ENCODE data around the gene PPM1H. TPM values are rescaled to one million over a fixed set of nuclear protein-coding genes. Genes with fewer than 3 reads are reported as not detected.

The PPM1H gene
- total and polyA plus RNA-seq, 2 of the 8 experiments (the other 6 are each of a cell fraction or from before 2014, with no cell fraction given) = 16.4 to 36.1 TPM

DNA sequence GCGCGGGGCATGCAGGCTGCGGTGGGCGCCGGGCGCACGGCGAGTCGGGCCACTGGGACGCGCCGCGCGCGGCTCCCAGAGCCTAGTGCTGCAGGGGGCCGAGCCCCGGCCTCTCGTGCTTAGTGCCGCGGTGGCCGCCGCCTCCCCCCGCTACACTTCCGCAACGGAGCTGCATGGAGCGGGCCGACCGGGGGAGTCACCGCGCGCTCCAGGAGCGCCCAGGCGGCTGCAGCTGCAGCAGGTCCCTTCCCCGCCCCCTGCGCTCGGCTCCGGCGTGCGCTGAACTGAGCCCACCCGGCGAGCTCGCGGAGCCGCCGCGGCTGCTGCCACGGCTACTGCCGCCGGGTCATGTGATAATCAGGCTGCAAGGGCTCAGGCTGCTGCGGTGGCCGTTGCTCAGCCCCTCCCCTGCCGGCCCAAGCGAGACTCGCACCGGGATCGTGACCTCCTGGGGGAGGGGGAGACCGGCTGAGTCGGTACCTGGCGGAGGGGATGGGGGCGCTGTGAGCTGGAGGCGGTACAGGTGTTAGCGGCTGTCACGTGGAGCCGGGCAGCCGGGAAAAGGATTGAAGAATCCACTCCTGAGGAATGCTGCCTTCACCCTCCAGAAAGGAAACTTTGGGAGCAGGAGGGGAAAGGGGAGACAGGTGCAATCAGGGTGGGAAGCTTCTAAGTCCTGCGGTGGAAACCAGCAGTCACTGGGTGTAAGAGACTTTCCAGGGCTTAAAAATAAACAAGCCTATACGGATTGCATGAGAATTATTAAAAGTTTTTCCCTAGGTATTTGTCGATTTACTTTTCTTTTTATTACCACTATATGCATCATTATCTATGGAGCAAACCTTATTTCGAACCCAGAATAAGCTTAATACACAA lies at the start of gene PPM1H (continued):
- TF ChIP-seq TAF7 (optimal IDR thresholded peaks at IDR 0.05; ENCODE audit: borderline replicate concordance, low read depth, low read length) = no peak
- peak; percentile 44 for TF ChIP-seq TBP (IDR thresholded peaks at IDR 0.05; ENCODE audit: low read depth, low read length)
- TF ChIP-seq EZH2 (IDR thresholded peaks at IDR 0.05; ENCODE audit: low read depth, low read length, severe bottlenecking) = no peak
- TF ChIP-seq CEBPB (IDR thresholded peaks at IDR 0.05; ENCODE audit: low read depth, low read length) = no peak
- peak; percentile 62 for TF ChIP-seq TEAD4 (IDR thresholded peaks at IDR 0.05; ENCODE audit: low read depth, low read length)
- no peak for TF ChIP-seq SP2 (IDR thresholded peaks at IDR 0.05; ENCODE audit: low read length)
- no peak for TF ChIP-seq NANOG (IDR thresholded peaks at IDR 0.05; ENCODE audit: insufficient read depth, low read depth, low read length, poor library complexity, severe bottlenecking)
- TF ChIP-seq RAD21 (IDR thresholded peaks at IDR 0.05 in 1 of 2, conservative IDR thresholded peaks at IDR 0.05 in 1 of 2; ENCODE audit: low read depth in 2 of 2, low read length in 2 of 2) = peak; percentile 69 to 73
- TF ChIP-seq SP1 (IDR thresholded peaks at IDR 0.05; ENCODE audit: low read depth, low read length) = peak; percentile 34; the same call in 1 of the 2 replicates
- no peak for TF ChIP-seq JUN (IDR thresholded peaks at IDR 0.05; ENCODE audit: low read depth, low read length)
- no peak for TF ChIP-seq RNF2 (IDR thresholded peaks at IDR 0.05; ENCODE audit: borderline replicate concordance, low read depth, low read length, missing control alignments, poor library complexity, severe bottlenecking)
- no peak for TF ChIP-seq ZNF274 (IDR thresholded peaks at IDR 0.05; ENCODE audit: borderline replicate concordance, extremely low read depth, low read length)
- TF ChIP-seq PHF8 (conservative IDR thresholded peaks at IDR 0.05; ENCODE audit: low read depth, low read length) = peak; percentile 78
- 0 out of 2 replicates have a peak, but pooled peaks have one; percentile 61 for TF ChIP-seq YY1 (IDR thresholded peaks at IDR 0.05; ENCODE audit: low read depth, low read length)
- TF ChIP-seq CHD2 (IDR thresholded peaks at IDR 0.05; ENCODE audit: low read length) = peak; percentile 59; the same call in 1 of the 2 replicates
- TF ChIP-seq, protein P1, sequence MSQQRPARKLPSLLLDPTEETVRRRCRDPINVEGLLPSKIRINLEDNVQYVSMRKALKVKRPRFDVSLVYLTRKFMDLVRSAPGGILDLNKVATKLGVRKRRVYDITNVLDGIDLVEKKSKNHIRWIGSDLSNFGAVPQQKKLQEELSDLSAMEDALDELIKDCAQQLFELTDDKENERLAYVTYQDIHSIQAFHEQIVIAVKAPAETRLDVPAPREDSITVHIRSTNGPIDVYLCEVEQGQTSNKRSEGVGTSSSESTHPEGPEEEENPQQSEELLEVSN (IDR thresholded peaks at IDR 0.05) = peak; percentile 90
- TF ChIP-seq SIN3A (conservative IDR thresholded peaks at IDR 0.05 in 1 of 2, IDR thresholded peaks at IDR 0.05 in 1 of 2; ENCODE audit: low read depth in 1 of 2, low read length in 2 of 2) = peak in 1 of 2 experiments; percentile 86; a peak in 2 of 4 replicates
- no peak for TF ChIP-seq MAFK (IDR thresholded peaks at IDR 0.05; ENCODE audit: low read depth, low read length)
- TF ChIP-seq RXRA (IDR thresholded peaks at IDR 0.05; ENCODE audit: insufficient read depth, low read depth, low read length) = no peak
- TF ChIP-seq SRF (IDR thresholded peaks at IDR 0.05; ENCODE audit: low read depth, low read length) = no peak
- no peak for TF ChIP-seq RFX5 (IDR thresholded peaks at IDR 0.05; ENCODE audit: borderline replicate concordance, low read depth, low read length)
- TF ChIP-seq, protein P2, sequence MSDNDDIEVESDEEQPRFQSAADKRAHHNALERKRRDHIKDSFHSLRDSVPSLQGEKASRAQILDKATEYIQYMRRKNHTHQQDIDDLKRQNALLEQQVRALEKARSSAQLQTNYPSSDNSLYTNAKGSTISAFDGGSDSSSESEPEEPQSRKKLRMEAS (IDR thresholded peaks at IDR 0.05) = peak; percentile 95
